Measurements from ENCODE around the gene BTBD17. TPM values are rescaled to one million over a fixed set of nuclear protein-coding genes. Genes with fewer than 3 reads are reported as not detected.

BTBD17 gene
- total RNA-seq, 1 donor from 2014 or later, result not detected

GRCh38 chr17:74385201-74385600 is 23.5 kb upstream of the BTBD17 start:
- Histone ChIP-seq H3K36me3 (no peaks in the 10 kb centered on the region), H3K27me3 (ENCODE audit: low read depth) (no peaks in the 10 kb centered on the region), H3K4me1 (peaks cover 6% of the 10 kb centered on the region), H3K9me3 (no peaks in the 10 kb centered on the region), H3K4me3 (no peak overlapping the region), H3K27ac (no peak overlapping the region)
- ATAC-seq (no peak), DNase-seq (no peak)
- TF ChIP-seq CTCF (IDR thresholded peaks at IDR 0.05), result no peak
- intact Hi-C loops (cut with DNase I), result no loop called here

DNA sequence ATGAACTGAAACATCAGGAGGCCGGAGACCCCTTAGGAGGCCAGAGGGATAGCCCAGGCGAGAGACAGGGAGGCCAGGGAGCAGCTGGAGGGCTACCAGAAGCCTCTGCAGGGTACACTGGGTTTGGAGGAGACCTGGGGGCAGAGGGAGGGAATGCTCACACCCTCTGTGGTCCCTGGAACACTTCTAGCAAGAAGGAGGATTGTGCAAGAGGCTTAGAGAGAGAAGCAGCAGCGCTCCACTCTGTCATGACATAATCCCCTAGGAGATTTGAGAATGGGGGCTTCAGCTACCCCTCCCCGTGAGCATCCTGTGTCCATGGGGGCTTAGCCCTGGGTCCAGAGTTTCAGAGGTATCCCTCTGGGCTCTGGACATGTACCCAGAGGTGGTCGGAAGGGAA is 21.5 kb upstream of the BTBD17 start:
- intact Hi-C loops (cut with DNase I), result no loop called here
- H3K9me3 ChIP-seq, result no peaks in the 10 kb centered on the region
- no peak overlapping the region for H3K27ac ChIP-seq
- no peak for ATAC-seq
- H3K4me1 ChIP-seq, result peaks cover 17% of the 10 kb centered on the region
- H3K36me3 ChIP-seq, result no peaks in the 10 kb centered on the region
- no peaks in the 10 kb centered on the region for H3K27me3 ChIP-seq (ENCODE audit: low read depth)
- no peak for DNase-seq
- H3K4me3 ChIP-seq, result no peak overlapping the region
- TF ChIP-seq CTCF (IDR thresholded peaks at IDR 0.05), result no peak

DNA sequence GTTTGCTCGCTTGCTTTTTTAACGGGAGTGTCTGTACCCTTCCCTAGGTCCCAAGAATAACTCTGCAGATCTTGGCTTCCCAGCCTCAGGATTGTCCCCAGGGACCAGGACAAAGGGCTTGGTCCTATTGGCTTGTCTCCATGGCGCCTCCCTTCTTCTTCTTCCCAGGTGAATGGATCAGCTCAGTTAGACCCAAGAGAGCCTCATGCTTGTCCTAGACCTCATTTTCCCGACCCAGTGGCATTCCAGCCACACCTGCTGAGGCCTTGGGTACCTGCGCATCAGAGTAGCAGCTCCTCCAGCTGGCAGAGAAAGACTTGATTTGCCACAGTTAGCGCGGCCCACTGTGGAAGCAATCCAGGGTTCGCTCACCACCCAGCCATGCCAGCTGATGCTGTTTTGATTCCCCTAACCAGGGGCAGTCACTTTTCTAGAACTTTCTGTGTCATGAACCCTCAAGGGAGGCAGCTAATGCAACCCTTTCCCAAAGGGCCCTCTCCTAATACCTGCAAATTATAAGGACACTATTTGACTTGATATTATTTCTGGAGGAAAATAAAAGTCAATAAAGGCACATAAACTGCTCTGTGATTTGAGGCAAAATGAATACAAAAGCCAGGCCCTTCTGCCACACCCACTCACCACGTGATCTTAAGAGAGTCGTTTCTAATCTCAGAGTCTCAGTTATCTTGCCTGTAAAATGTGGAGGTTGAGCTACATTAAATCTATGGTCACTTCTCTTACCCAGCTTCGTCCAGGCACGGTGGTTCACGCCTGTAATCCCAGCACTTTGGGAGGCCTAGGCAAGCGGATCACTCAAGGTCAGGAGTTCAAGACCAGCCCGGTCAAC is 19.5 kb upstream of the BTBD17 start:
- Histone ChIP-seq H3K9me3 (no peaks in the 10 kb centered on the region), H3K4me3 (no peak overlapping the region), H3K27me3 (ENCODE audit: low read depth) (no peaks in the 10 kb centered on the region), H3K4me1 (peaks cover 17% of the 10 kb centered on the region), H3K36me3 (no peaks in the 10 kb centered on the region), H3K27ac (no peak overlapping the region)
- DNase-seq (no peak), ATAC-seq (no peak)
- no peak for TF ChIP-seq CTCF (IDR thresholded peaks at IDR 0.05)
- intact Hi-C loops (cut with DNase I), result no loop called here

- peak overlapping the region; percentile 36 for H3K27ac ChIP-seq
- no peaks in the 10 kb centered on the region for H3K27me3 ChIP-seq (ENCODE audit: low read depth)
- H3K9me3 ChIP-seq, result no peaks in the 10 kb centered on the region
- ATAC-seq, result peak; percentile 74 to 80
- peaks cover 17% of the 10 kb centered on the region for H3K4me1 ChIP-seq
- no peak for DNase-seq
- H3K36me3 ChIP-seq, result no peaks in the 10 kb centered on the region
- no peak overlapping the region for H3K4me3 ChIP-seq
- intact Hi-C loops (cut with DNase I), result no loop called here
- no peak for TF ChIP-seq CTCF (IDR thresholded peaks at IDR 0.05)
Observed at GRCh38 chr17:74380086-74380958, 18.7 kb upstream of the BTBD17 start.

GRCh38 chr17:74379495-74380085 is 17.9 kb upstream of the BTBD17 start:
- DNase-seq (peak; percentile 95), ATAC-seq (peak; percentile 92 to 93)
- Histone ChIP-seq H3K27ac (peak overlapping the region; percentile 36), H3K36me3 (no peaks in the 10 kb centered on the region), H3K4me3 (no peak overlapping the region), H3K4me1 (peaks cover 17% of the 10 kb centered on the region), H3K27me3 (ENCODE audit: low read depth) (no peaks in the 10 kb centered on the region), H3K9me3 (no peaks in the 10 kb centered on the region)
- intact Hi-C loops (cut with DNase I), result no loop called here
- TF ChIP-seq CTCF (IDR thresholded peaks at IDR 0.05), result peak; percentile 90
